ENCODE results near the gene UBFD1.
"Not testable (repeated sequence)": the region's sequence is repeated elsewhere in the genome, so short reads cannot be mapped to it uniquely, and the experiment has no call there.

Gene UBFD1

GRCh38 chr16:23527961-23528643, 29.4 kb upstream of the UBFD1 start:
- no peak for DNase-seq

GRCh38 chr16:23528644-23529310, 28.8 kb upstream of the UBFD1 start:
- no peak for DNase-seq

- DNase-seq, result no peak
Observed at GRCh38 chr16:23530062-23530461, 27.5 kb upstream of the UBFD1 start.

- DNase-seq, result no peak
Observed at GRCh38 chr16:23532448-23532847, 25.1 kb upstream of the UBFD1 start.

GRCh38 chr16:23534868-23535860, 22.4 kb upstream of the UBFD1 start:
- no peak for DNase-seq

GRCh38 chr16:23535901-23536300, 21.6 kb upstream of the UBFD1 start:
- DNase-seq, result no peak

GRCh38 chr16:23537390-23537789, 20.1 kb upstream of the UBFD1 start:
- no peak for DNase-seq

GRCh38 chr16:23538919-23539278, 18.6 kb upstream of the UBFD1 start:
- no peak for DNase-seq

GRCh38 chr16:23539984-23540816, 17.3 kb upstream of the UBFD1 start:
- DNase-seq, result no peak

GRCh38 chr16:23540817-23541178, 16.7 kb upstream of the UBFD1 start:
- not testable (repeated sequence) for DNase-seq

GRCh38 chr16:23544436-23544835, 13.1 kb upstream of the UBFD1 start:
- DNase-seq, result no peak

GRCh38 chr16:23549938-23550337, 7.6 kb upstream of the UBFD1 start:
- DNase-seq, result no peak

GRCh38 chr16:23552161-23552560, 5.4 kb upstream of the UBFD1 start:
- no peak for DNase-seq

- DNase-seq, result no peak
Observed at GRCh38 chr16:23554536-23554935, 3.0 kb upstream of the UBFD1 start.

GRCh38 chr16:23557779-23558702, 514 bp downstream of the UBFD1 start:
- peak in 1 of 2 experiments; percentile 4 for DNase-seq

GRCh38 chr16:23561586-23561985, 4.1 kb downstream of the UBFD1 start:
- no peak for DNase-seq

- DNase-seq, result no peak
Observed at GRCh38 chr16:23562505-23562904, 5.0 kb downstream of the UBFD1 start.

GRCh38 chr16:23563186-23563585, 5.7 kb downstream of the UBFD1 start:
- no peak for DNase-seq

- no peak for DNase-seq
Observed at GRCh38 chr16:23564575-23565363, 7.2 kb downstream of the UBFD1 start.

GRCh38 chr16:23566724-23567123, 9.2 kb downstream of the UBFD1 start:
- no peak for DNase-seq

- DNase-seq, result no peak
Observed at GRCh38 chr16:23567602-23568001, 10.1 kb downstream of the UBFD1 start.
